GM19452 (cell line): ENCODE results near the gene PDZRN3.

ENCODE experiments used
- ATAC-seq: cut with Tn5 transposase; IDR thresholded peaks from one replicate; pipeline ENCODE4 v1.9.1; 2021; ENCODE audit not compliant: unreplicated experiment

Gene PDZRN3

DNA sequence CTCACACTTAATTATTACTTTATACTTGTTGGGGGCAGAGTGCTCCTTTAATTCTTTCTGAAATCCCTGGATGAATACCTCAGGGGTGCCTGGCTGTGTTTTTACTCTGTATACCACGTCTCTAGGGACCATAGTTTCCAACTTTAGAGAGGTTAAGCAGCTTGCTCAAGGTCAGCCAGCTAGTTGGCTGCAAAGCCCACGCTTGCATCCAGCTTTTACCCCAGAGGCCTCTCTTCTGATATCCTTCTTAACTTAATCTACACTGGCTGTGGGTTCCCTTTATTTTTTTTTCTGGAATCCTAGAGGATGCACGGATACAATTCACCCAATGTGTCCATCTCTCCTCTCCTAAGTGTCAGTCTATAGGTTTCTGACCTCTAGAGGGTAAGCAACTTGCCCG, 1.4 kb downstream of the PDZRN3 start:
- no peak for ATAC-seq

DNA sequence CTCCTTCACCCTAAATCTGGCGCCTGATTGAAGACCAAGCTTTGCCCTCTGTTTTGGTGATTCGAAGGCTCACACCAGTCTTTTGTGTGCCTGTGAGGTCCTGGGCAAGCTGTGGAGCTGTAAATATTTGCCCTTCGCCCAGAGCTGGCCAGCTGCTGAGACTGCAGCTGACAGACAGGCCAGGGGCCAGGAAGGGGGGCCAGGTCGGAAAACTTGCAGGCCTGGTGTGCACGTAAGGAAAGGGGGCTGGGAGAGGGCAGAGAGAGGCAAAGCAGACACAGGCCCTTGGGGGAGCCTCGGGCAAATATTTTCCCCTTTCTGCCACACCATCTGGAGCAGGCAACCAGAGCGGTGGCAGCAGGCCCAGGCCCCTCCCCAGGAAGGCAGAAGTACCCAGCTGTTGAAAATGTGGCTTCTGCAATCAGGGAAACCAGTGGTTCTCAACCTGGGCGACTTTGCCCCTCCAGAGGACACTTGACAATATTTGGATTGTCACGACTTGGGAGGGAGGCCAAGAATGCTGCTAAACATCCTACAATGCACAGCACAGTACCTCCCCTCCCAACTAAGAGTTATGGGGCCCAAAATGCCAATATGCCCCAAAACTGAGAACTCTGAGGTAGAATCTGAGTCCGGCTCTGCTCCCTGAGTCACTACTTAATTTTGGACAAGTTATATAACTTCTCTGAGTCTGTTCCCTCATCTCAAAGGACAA, 2.5 kb downstream of the PDZRN3 start:
- ATAC-seq: no peak

DNA sequence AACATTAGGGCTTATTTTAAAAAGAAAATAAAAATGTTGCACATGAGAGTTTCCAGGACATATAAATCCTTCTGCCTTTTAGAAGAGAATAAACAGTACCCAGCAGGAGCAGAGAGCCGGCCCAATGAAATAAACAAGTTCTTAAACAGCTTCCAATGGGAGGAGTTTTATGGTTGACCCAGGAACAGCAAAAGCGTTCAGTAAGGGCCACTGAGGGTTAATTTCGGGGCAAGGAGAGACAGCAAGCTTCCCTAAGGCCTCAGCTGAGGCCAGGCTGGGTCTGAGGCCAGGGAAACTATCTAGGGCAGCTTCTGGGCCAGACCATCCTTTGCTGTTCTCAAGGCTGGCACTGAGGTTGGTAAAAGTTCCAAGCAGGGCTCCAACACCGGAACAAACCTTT, 3.4 kb downstream of the PDZRN3 start:
- no peak for ATAC-seq

DNA sequence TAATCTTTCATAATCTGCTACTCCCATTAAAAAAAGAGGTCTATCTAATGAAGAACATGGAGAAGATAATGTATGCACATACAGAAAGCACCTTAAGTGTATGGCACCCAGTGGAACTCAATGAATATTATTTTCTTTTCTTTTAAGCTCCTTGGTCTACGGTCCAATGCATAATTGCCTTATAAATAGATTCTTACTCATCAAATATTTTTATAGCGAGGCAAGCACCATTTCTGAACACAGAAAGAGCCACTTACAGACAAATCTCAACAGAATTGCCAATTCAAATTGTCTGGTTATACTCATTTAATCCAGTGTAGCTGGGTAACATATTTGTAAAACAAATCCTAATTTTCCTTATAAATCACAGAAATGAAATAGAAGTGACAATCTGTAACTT, 6.3 kb downstream of the PDZRN3 start:
- ATAC-seq: no peak

DNA sequence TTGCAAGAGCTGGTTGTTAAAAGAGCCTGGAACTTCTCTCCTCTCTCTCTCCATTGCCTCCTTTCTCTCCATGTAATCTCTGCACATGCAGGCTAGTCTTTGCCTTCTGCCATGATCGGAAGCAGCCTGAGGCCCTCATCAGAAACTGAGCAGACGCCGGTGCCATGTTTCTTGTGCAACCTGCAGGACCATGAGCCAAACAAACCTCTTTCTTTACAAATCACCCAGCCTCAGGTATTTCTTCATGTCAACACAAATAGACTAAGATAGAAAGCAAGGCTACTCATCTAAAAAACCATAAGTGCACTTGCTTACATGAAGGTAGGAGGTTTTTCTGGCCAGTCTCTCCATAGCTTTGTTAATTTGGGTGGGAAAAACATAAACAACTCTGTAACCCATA, 8.7 kb downstream of the PDZRN3 start:
- ATAC-seq: no peak

DNA sequence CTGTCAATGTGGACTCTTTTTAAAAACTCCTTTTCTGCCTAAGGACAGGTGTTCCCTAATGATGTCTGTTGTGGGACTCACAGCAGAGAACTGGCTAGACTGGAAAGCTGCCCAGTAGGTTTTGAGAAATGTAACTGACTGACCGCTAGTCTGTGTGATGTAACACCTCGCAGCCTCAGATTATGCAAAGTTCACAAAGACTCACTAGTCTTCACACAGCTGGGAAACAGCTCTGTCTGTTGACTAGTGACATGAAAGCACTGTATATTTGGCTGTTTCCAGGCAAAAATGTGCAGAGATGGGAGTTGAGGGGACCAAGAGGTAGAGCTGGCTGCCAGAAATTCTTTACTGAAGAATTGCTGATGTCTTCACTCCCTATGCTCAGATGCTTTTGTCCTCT, 10.3 kb downstream of the PDZRN3 start:
- ATAC-seq: no peak

DNA sequence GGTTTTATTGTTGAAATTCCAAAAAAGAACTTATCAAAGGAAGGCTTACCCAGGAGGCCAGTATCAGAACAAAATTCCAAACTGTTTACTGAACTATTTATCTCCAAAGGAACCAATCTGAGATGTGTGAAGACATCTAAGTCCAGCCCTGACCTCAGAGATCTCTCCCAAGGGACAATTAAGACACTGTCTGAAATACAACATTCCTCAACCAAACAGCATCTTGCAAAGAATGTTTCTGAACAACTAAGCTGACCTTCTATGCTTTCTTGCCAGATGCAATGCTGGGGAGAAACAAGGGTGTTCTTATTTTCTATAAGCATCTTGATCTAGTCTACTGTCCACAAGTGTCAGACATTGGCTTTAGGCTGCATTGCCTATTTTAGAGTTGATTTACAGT, 13.6 kb downstream of the PDZRN3 start:
- ATAC-seq: no peak

DNA sequence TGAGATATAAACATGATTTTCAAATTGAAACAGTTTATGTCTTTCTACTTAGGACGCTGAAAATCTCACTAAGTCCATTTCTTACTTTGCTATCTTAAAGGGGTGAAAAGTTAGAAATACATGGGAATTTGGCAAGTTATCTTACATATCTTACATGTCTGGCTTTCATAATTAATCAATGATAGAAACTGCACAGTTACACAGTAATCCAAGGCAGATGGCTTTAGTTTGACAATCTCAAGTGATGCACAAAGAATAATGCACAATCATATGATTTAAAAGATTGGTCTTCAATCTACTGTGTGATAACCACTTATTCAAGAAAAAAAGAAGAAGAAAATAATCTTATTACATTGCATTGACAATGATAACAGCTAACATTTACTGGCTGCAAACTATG, 14.2 kb downstream of the PDZRN3 start:
- no peak for ATAC-seq

DNA sequence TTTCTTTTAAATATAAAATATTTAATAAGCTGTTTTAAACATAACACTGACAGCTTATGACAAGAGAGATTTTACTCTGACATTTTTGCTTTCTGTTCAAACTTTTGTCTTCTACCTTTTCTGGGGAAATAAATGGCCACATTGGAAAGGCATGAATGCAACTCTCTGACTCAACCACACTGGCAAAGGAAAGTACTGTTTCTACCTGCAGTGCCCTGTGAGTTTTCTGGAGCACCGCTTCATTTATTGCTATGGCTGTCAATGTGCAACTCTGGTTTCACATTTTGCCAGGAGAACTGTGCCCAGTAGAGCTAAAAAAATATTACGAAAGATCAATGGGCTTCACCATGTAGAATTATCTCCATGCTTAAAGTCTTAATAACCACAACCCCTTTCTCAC, 15.1 kb downstream of the PDZRN3 start:
- ATAC-seq: no peak

DNA sequence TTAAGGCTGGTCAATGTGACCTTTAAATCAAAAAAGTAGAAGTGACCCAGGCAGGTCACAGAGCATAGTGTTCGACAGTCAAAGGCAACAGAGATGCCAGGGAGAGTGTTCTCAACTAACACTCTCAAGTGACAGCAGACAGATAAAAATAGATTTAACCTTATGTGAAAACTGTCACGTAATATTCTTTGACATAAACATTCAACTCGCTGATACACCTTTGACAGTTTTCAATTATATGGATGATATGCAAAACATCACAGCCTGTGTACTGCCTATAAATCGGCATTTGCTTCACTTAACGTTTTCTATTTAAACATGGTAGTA, 15.5 kb downstream of the PDZRN3 start:
- no peak for ATAC-seq

DNA sequence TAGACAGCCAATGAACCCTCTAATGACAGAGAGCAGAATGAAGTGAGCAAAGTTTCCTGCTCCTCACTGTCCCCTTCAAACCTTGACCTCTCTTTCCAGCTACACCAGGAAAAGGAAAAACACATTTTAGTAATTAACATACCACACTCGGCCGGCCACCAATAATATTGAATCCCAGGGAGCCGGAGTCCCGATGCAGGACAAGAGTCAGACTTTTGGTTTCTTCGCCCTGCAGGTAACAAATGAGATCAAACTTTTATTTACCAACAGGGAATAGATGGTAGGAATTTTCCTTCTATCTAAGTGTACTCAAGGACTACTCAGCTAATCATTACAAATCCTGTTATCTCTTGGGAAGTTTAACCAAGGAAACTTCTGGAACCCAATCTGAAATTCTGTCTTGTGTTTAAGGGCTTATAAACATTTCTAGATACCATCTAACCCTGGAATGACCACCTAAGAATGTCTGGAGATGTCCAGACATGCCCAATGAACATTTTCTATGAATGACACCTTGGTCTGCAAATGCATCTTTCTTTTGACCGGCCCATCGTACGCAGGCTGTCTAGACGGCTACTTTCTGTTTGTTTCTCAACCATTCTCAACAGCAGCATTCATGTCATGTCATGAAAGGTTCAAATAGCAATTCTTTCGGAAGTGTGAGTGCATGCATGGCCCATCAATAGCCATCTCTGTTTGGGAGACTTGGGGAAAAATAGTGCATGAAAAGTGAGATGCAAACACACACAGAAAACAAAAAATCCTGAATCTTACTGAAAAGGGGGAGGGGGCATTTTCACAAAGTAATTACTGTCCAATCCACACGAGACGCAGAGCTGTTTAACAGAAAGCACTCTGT, 16.1 kb downstream of the PDZRN3 start:
- no peak for ATAC-seq

DNA sequence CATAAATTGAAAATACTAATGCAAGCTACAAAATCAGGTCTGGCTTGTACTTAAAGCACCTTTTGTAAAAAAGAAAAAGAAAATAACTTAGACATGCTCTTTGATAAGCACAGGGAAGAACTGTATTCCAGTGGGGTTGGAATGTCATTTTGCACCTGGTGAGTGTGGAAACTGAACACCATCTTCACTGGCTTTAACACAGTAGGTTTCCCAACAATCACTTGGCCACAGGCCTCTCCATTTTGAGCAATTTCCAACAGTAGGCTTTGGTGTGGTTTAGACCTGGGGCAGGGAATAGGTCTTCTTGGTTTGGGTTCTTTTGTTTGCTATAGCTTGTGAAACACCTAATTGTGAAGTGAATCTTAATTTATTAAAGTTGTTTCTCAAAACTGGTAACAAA, 18.9 kb downstream of the PDZRN3 start:
- ATAC-seq: no peak

DNA sequence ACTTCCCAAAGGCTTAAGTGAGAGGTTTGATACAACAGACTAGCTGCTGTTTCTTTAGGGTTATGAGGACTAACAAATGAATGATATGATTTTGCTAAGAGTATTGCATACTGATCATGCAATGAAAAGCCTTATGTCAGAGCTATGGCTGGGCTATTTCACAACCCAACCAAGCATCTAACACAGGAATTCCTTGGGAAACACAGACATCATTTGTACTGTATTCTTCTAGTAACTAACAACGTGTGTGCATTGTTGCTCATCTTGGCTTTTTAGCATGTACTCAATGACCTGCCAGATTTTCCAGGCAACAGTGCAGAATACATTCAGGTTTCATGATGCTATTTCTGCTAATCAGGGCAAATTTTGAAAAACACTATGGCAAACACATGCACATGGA, 19.3 kb downstream of the PDZRN3 start:
- no peak for ATAC-seq

DNA sequence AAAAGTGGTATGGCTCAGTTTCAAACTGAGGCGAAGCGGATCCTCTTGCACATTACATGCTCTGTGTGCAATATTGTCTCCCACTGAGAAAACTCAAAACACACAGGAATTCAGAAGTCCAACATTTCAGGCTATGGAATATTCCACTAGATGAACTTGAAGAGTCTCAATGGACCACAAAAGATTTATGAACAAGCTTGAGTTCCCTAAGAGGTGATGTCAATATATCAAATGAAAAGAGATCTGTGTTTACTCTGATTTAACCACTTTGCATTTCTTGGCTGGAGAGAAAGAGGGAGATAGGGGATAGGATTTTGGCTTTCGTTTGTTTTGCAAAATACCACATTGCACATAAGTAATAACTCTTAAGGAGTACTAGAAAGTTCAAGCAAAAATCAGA, 20.3 kb downstream of the PDZRN3 start:
- ATAC-seq: no peak

DNA sequence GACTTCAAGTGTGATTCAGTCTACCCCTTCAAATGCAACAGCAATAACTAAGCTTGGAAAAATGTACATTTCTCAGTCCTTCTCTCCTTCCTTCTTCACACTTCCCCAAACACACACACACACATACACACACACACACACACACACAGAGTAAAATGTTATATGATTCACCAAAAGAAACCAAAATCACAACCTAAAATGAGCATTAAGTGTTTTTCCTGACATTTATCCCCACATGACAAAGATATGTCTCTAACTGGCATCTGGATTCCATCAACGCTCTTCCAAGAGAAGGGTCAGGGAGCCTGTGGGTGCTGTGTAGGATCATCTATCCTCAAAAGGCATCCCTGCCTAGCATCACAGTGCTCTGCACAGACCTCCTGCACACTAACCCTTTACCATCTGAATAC, 21.0 kb downstream of the PDZRN3 start:
- no peak for ATAC-seq

DNA sequence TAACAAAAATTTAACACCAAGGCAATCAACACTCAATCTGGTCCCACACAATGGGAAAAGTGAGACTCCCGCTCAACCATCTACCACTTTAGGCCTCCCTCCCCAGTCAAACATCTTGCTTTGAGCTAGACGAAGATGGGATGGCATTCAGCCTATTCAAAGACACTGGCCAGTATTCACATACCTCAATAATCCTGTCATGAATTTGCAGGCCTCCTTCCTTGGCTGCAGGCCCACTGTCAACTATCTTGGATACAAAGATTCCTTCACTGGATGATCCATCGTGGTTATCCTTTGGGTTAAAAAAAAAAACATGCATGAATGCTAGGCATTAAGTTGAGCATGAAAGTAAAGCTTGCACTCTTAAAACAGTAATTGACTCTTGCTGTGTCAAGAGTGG, 22.6 kb downstream of the PDZRN3 start:
- ATAC-seq: no peak

DNA sequence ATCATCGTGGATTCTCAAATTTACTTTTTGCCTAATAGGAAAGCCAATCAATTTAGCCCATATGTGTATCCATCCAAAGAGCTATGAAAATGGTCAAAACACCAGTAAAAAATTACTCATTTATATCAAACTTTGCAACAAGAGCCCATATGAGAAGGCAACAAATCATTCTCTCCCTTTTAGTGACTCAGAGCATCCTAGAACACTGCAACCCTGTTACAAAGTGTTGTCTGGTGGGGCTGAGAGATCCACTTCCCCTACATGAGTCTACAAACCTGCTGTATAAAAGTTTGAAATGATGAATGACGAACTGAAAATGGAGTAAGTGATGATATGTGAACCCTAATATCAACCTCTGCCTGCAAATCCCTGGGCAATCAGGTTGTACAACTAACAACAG, 23.3 kb downstream of the PDZRN3 start:
- no peak for ATAC-seq

DNA sequence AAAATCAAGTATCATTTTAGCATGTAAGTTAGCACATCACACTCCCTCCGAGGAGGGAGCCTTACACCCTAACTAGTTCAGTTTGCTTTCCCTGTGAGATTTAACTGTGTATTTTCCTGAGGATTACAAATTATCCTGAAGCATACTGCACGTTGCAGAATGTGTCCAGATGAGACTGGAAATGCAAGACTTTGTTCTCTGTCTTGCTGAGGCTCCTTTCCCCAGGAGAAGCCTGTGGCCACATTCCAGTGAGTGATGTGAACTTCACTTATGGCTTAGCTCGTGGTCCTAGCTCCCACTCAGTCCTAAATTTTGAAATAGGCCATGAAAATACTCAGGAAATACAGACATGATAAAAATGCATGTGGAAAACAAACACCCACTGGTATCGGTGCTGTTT, 23.7 kb downstream of the PDZRN3 start:
- no peak for ATAC-seq

DNA sequence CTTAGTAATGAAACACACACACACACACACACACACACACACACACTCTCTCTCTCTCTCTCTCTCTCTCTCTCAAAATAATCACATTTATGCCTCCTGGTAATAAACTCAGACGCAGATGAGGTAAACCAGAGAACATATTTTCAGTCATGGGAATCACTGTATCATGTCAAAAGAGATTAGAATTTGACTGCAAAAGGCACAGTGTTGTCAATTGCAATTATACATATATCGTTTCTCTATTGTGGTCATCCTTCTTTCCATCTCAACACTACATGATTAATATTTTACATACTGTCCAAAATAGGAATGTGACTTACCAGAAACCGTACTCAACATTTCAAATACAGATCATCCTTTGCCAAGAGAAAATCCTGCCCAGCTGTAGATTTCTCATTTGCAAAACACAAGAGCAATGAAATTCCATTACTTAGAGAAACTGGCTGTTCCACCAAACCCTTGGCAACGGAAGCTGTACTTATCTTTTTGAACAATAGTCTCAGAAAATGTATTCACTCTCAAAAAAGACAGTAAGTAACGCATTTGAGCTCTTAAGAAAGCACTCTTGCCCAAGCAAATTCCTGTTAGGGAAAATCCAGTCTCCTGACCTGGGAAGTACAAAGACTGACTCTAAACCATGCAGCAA, 24.3 kb downstream of the PDZRN3 start:
- no peak for ATAC-seq

DNA sequence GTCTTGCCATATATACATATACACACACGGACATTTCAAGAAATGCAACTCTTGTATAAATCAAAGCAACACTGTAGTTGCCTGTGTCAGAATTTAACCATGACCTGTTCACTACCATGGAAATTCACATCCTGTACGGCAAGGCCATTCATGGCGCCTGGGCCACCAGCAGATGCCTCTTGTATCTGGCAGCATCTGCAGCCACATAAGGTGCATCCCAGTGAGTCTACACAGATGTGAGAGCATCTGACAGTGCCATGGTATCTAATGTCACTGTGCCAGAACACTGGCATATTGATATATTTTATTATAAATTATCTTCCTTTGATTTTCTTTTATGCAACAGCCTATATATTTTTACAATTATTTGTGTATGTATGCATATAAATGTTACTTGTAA, 25.1 kb downstream of the PDZRN3 start:
- no peak for ATAC-seq

DNA sequence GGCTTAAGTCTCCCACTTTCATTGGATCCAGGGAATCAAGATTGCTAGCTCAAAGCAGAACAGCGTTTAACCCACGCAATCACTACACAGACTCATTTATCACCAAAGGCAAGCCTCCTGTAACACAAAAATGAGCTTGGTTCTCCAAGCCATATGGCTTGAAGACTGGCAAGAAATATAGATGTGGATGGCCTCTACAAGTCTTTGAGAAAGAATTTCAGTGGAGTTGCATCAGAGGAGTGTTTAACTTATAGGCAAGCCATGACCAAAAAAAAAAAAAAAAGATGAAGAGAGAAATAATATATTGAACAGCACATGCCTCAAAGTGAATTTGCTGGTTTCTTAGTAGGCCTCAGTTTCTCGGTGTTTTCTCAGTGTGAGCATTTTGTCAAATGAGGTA, 27.3 kb downstream of the PDZRN3 start:
- no peak for ATAC-seq
